HT-29 (cell line): Measurements from ENCODE around the gene ABHD4. TPM values are rescaled to one million over a fixed set of nuclear protein-coding genes. Genes with fewer than 3 reads are reported as not detected.
A peak's percentile ranks its signal among the peaks of the same experiment; 100 is the strongest.
"Not testable (repeated sequence)": the region's sequence is repeated elsewhere in the genome, so short reads cannot be mapped to it uniquely, and the experiment has no call there.

Experiments used
- DNase-seq: peaks from one replicate; pipeline ENCODE4 v3.0.0-alpha.2; 2015; ENCODE audit warnings: low spot score
- total RNA-seq: library from RNA; depleted of rRNA; stranded (reverse); fragments of >200 nt; shearing (Covaris generic); gene quantifications from 2 replicates; pipeline ENCODE4 v1.2.3, GENCODE V29; 2014

ABHD4 gene
- total RNA-seq, 1 experiment from 2014 or later, result 6.1 TPM

DNA sequence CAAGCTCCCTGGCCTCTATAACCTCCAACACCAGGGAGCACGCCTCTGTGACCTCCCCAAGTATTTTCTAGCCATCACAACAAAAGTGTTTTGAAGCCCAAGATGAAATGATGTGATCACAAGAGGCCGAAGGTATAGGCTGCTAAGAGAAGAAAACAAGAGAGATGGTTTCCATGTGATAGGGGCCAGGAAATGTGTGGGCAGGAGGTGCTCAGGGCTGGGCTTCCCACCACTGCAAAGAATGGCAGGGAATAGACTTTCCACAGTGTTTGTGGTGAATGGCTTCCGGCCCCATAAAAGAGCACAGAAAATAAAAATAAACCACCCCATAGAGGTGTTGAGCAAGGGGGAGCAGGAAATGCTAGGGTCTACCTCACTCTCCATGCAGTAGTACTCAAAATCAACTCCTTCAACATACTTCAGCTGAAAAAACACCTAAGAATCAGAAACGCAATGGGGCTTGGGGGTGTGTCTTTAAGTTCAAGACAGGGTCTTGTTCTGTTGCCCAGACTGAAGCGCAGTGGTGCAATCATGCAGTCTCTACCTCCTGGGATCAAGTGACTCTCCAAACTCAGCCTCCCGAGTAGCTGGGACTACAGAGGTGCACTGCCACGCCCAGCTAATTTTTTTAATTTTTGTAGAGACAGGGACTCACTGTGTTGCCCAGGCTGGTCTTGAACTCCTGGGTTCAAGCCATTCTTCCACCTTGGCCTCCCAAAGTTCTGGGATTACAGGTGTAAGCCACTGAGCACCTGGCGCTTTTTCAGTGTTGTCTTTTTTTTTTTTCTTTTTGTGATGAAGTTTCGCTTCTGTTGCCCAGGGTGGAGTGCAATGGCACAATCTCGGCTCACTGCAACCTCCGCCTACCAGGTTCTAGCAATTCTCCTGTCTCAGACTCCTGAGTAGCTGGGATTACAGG is 36.2 kb upstream of the ABHD4 start:
- peak; percentile 56 for DNase-seq

DNA sequence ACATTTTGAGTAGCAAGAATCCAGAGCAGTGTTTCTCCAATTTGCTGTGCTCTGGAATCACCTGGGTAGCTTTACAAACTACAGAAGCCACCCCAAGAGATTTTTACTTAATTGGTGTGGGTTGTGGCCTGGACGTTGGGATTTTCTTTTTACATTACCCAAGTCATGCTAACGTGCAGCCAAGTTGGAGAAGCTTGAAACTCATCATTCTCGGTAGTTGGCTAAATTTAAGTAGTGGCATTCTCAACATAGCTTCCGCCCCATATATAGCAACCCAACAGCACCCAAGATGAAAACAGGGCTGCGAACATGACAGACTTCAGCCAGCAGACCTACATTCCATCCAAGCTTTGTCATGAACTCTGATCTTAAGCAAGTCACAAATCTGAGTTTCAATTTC is 34.1 kb upstream of the ABHD4 start:
- no peak for DNase-seq

DNA sequence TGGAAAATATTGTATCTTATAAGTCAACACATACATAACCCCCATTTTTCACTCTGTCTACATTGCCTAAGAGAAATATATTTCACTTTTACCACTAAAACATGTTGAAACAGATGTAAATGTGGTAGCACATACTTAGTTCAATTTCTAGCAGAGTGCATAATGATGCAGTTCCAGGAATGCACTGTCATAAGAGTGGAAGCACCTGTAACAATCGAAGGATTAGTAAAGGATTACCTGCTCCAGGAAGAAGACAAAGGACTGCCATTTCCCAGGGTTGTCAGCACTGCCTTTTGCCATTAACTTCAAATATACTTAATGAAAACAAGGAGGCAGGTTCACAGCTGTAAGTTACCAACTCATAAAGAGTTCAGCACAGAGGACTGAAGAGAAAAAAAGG is 33.6 kb upstream of the ABHD4 start:
- no peak for DNase-seq

- DNase-seq, result no peak
Observed at GRCh38 chr14:22565391-22565945, 32.6 kb upstream of the ABHD4 start.

- not testable (repeated sequence) for DNase-seq
Observed at GRCh38 chr14:22566266-22566665, 31.8 kb upstream of the ABHD4 start.

DNA sequence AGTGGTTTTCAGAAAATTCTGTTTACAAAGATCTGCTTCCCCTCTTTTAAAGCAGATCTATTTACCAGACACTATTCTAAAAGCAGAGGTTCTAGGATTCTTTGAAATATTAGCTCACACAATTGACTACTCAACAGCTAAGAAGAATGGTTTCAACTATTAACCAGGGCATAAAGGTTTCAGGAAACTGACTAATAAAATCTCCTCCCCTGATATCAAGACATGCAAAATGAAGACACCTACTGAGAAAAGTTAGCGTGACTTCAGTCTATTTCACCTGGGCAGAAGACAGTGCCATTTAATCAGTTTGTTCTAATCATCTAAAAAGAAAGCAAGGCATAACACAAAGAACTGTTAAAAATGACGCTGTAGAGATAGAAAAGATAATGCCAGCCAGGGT is 31.3 kb upstream of the ABHD4 start:
- DNase-seq, result no peak

DNA sequence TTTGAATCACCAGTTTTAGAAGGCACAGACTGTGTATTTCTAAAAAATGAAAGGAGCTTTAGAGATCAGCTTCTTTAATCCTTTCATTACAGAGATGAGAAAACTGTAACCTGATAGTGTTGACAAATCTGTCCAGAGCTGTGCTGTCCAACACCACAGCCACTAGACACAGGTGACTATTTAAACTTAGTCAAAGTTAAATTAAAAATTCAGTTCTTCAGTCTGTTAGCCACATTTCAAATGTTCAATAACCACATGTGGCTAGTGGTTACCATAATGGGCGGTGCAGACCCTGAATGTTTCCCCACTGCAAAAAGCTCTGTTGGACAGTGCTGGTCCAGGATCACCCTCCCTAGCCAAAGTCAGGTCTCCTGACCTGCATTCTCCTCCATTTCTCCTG is 30.7 kb upstream of the ABHD4 start:
- no peak for DNase-seq

GRCh38 chr14:22569106-22569736 is 28.9 kb upstream of the ABHD4 start:
- no peak for DNase-seq

DNA sequence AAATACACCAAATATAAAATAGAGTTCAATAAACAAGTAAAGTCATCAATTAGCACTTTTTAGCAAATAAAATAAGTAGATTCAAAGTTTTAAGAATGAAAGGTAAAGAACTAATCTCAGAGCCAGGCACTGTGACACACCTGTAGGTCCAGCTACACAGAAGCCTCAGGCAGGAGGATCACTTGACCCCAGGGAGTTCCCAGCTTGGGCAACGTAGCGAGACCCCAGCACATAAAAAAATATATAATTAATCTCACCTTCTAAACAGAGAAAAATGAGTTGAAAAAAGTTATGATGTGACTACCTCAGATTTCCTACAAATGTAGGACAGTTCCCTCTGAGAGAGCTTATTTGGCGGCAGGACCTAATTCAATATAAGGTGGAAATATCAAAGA is 28.4 kb upstream of the ABHD4 start:
- DNase-seq, result no peak

DNA sequence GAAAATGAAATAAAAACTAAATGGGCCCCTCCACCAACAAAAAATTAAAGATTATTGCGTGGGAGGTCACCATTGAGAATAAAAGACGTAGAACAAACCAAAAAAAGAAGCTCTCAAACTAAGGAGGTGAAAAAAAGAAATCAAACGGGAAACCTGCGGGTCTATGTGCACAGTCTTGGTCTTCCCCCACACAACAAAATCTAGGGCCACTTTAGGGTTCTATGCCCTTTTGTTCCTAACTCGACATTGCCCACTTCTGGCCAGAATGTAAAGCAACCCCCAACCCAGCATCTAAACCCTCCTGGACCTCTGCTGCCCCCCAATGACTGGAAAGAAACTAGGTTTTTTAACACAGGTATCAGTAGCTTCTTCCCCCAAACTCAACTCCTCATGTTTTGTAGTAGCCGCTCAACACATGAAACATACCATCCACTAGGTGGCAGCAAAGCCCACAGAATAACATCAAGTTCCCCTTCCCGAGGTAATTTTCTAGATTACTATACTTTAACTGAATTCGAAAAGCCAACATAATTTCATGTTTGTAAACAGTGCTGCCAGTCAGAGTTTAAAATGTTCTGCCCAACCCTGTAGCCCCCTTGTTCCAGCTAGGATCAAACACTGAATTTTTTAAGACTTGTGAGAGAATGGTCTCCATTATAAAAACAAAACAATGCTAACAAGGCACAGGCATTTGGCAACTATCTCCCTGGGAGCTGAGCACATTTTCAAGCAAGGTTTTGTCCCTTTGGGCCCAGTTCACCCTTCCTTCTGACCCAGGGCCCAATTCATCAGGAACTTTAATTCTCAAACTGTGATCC is 27.8 kb upstream of the ABHD4 start:
- DNase-seq, result peak; percentile 91

- DNase-seq, result no peak
Observed at GRCh38 chr14:22572562-22573058, 25.5 kb upstream of the ABHD4 start.

- DNase-seq, result no peak
Observed at GRCh38 chr14:22573804-22574203, 24.3 kb upstream of the ABHD4 start.

DNA sequence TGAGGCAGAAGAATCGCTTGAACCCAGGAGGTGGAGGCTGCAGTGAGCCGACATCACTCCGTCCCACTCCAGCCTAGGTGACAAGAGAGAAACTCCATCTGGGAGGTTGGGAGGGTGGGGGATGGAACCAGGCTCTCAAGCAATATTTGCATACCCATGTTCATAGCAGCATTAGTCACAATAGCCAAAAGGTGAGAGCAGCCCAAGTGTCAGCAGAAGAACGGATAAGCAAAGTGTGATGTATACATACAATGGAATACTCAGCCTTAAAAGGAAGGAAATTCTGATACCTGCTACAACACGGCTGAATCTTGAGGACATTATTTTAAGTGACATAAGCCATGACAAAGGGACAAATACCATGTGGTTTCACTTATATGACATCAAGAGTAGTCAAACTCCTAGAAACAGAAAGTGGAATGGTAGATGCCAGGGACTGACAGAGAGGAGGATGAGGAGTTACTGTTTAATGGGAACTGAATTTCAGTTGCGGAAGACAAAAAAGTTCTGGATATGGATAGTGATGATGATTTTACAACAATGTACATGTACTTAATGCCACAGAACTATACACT is 20.7 kb upstream of the ABHD4 start:
- DNase-seq, result no peak

DNA sequence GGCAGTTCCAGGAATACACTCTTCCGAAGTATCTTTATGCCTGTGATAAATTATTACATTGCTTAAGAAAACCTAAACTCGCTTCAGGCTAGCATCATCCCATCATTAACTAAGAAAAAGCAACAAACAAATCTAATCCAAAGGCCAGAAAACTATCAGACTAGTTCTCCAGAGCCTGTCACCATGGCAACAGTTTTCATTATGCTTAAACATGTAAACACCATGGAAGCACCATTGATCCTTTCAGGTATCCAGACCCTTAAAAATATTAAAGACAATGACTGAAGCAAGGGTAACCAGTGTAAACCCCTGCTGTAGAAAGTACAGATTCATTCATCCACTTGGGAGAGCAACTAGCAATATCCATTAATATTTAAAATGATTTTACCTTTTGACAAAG is 18.9 kb upstream of the ABHD4 start:
- DNase-seq, result no peak

DNA sequence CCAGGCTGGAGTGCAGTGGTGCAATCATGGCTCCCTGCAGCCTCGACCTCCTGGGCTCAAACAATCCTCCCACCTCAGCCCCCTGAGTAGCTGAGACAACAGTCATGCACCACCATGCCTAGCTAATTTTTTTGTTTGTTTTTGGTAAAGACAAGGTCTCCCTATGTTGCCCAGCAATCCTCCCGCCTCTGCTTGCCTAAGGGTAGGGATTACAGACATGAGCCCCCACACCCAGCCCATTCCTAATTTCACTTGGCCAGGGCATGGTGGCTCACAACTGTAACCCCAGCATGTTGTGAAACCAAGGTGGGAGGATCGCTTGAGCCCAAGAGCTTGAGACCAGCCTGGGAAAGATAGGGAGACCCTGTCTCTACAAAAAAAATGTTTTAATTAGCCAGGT is 18.2 kb upstream of the ABHD4 start:
- no peak for DNase-seq

GRCh38 chr14:22580625-22581024 is 17.5 kb upstream of the ABHD4 start:
- DNase-seq, result no peak

- DNase-seq, result no peak
Observed at GRCh38 chr14:22583994-22584393, 14.1 kb upstream of the ABHD4 start.

DNA sequence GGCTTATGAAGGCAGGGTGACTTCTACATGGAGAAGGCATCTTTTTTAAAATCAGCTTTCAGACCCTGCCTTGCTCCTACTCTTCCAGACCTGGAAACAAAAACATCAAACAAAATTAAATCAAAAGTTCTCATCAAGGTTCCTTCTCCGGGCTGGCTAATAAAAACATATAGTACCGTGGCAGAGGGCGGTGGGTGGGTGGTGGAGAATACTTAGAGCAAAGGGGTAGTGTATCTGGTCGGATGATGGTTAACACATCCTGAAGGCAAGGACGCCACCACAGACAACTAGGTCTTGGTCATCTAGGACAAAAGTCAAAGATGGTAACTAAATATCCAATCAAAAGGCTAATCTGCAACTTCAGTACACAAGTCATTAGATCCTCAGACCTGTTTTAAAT is 10.9 kb upstream of the ABHD4 start:
- no peak for DNase-seq

DNA sequence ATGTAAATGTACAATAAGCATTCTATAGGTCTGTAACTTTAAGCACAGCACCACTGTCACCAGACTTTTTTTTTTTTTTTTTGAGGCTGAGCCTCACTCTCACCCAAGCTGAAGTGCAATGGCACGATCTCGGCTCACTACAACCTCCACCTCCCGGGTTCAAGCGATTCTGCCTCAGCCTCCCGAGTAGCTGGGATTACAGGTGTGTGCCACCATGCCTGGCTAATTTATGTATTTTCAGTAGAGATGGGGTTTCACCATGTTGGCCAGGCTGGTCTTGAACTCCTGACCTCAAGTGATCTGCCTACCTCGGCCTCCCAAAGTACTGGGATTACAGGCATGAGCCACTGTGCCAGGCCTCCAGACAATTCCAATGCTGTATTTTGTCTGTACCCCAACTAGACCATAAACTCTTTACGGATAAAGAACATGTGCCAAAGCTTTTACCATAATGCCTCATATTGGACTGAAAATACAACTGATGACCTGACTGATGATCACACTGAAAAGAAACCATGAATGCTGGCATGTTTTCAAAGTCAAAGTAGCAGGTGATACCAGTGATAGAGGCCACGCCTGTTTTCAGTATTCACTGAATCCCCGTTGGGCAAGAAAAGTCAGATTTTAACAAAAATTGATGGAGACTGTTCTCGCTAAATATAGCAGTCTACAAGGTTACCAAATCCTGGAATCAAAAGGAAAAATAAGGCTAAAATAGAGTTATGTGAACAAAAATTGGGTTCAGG is 10.2 kb upstream of the ABHD4 start:
- DNase-seq, result not testable (repeated sequence)

- no peak for DNase-seq
Observed at GRCh38 chr14:22588526-22589095, 9.5 kb upstream of the ABHD4 start.
